Psoas muscle (tissue), 8 donors: ENCODE data around the gene ABCB7. TPM values are rescaled to one million over a fixed set of nuclear protein-coding genes. Genes with fewer than 3 reads are reported as not detected.
"Not testable (repeated sequence)": the region's sequence is repeated elsewhere in the genome, so short reads cannot be mapped to it uniquely, and the experiment has no call there.

Experiments used
- ATAC-seq, 4 donors: fragments of 200-7000 bp; cut with Tn5 transposase; one replicate each; pipeline ENCODE4 v1.9.1; 2020; ENCODE audit warnings: moderate library complexity in 3 of 4, mild to moderate bottlenecking in 2 of 4
- DNase-seq, 2 donors: peaks; one replicate each; pipeline ENCODE4 v3.0.0-alpha.2; 2020
- H3K27ac ChIP-seq: fragments of 200-600 bp; one replicate; pipeline ENCODE4 v1.8.0; 2022
- H3K27me3 ChIP-seq, 3 donors: fragments of 200-600 bp in 1 of 3; one replicate each; pipeline versions ENCODE4 v1.6.1 to v1.8.0; 2013 to 2022; ENCODE audit warnings: low read length in 2 of 3, mild to moderate bottlenecking in 2 of 3, moderate library complexity in 1 of 3; ENCODE audit not compliant: insufficient read depth in 3 of 3
- H3K36me3 ChIP-seq, 2 donors: fragments of 200-600 bp in 1 of 2; one replicate each; pipeline versions ENCODE4 v1.6.1 to v1.8.0; 2013 to 2022; ENCODE audit warnings: low read depth in 1 of 2, mild to moderate bottlenecking in 1 of 2, moderate library complexity in 1 of 2; ENCODE audit not compliant: insufficient read depth in 1 of 2
- H3K4me1 ChIP-seq: fragments of 200-600 bp; one replicate; pipeline ENCODE4 v1.8.0; 2022
- H3K4me3 ChIP-seq: fragments of 200-600 bp; one replicate; pipeline ENCODE4 v1.8.0; 2022; ENCODE audit warnings: mild to moderate bottlenecking
- H3K9me3 ChIP-seq: fragments of 200-600 bp; one replicate; pipeline ENCODE4 v1.8.0; 2022
- WGBS, 3 donors: extraction: QIAGEN DNeasy Blood & Tissue Kit; methylation state at CpG; one replicate each; pipeline versions ENCODE4 v1.1.6 to v1.1.7; 2013; 5-methylcytosine and 5-hydroxymethylcytosine counted together
- intact Hi-C, 2 donors: fragments of 100-400 bp; cut with DNase I; formaldehyde crosslinking; loops; one replicate each; pipeline versions ENCODE4 v1.11.0 to v1.14.2; 2022
- long read RNA-seq, 2 donors: library from polyadenylated mRNA; unstranded; transcript quantifications; one replicate each; pipeline ENCODE4 v2.0.0, GENCODE V29; 2021
- polyA plus RNA-seq, 3 donors: library from polyadenylated mRNA; stranded (reverse); fragments of 200-250 nt; gene quantifications; one replicate each; pipeline ENCODE4 v1.2.3, GENCODE V29; 2013
- total RNA-seq, 4 donors: library from RNA; stranded (reverse); fragmentation: NEBNext Ultra II Directional in 2 of 4; extraction: Animal tissue kit (Norgen Biotek cat#: 25700) in 2 of 4; gene quantifications; one replicate each; pipeline versions ENCODE4 v1.2.1 to v1.2.4, GENCODE V29; 2021 to 2023
- TF ChIP-seq, protein P1 (sequence below): fragments of 200-600 bp; IDR thresholded peaks from one replicate; pipeline ENCODE4 v1.8.0; 2022; ENCODE audit warnings: antibody characterized with exemption
- donor health status: healthy with polysubstance abuse.
- donor health status: DM: no; HTN: no; CAD: no; lungs with moderate emphysema.
- donor health status: Bipolar disorder and iron deficiency.
- donor health status: healthy.
- donor health status: DM: yes; HTN: yes; CAD: no.
- donor health status: DM: no; HTN: no; CAD: no.
- donor health status: DM: no; HTN: no; CAD: no.
- donor health status: DM: yes; HTN: yes; CAD: no.

The ABCB7 gene
- 10 to 100 TPM; 23.6 to 39.6 (median 26.8) TPM for total RNA-seq
- polyA plus RNA-seq: 10 to 100 TPM in 2 of 3 donors, 1 to 10 TPM in 1; 9.1 to 17.1 (median 16.2) TPM
- long read RNA-seq, donor 1, full-length matches to known transcripts: 7 of 12 reads
- long read RNA-seq, donor 1, partial matches to known transcripts: 1 of 12 reads
- long read RNA-seq, donor 1, other reads (novel, unspliced or antisense): 4 of 12 reads
- long read RNA-seq, donor 2, full-length matches to known transcripts: 22 of 26 reads
- long read RNA-seq, donor 2, partial matches to known transcripts: 1 of 26 reads
- long read RNA-seq, donor 2, other reads (novel, unspliced or antisense): 3 of 26 reads

DNA sequence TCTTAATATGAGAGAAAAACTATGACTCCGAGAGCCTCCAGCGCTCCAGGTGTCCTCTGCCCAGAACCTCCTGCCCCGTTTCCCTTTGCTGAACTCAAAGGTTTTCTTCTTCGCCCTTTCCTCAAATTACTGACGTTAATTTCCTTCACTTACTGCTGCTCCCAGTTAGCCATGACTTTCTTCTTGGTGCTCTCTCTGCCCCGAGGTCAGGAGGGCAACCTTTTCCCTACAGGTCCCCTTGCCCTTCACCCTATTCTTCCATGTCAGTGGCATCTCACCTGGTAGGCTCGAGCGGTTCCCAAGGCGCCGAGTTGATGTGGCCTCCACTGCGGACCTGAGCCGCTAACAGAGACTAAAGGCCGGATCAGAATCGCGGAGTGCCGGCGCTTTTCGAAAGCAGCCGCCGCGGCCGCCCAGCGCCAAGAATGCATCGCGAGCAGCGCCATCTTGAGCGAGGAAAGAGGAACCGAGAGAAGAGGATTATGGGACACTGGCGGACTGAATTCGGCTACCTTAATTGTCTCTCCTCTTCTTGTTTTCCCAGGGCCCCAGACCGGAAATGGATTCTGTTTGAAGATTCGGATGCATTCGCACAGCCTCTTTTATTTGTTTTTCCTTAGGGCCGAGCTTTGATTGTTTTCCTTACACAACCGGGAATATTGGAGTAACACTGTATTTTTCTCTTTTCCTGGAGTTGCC is at the start of gene ABCB7:
Gene ABCB7 (minus strand): TSS at position 457 of the 699 bp plus-strand sequence. CDS start 11 bp downstream, at position 446.
- Histone ChIP-seq H3K27ac (peak within 1 kb of the TSS; percentile 81), H3K4me1 (peaks cover 8% of the 10 kb centered on the region), H3K9me3 (no peaks in the 10 kb centered on the region), H3K27me3 (no peaks in the 10 kb centered on the region), H3K4me3 (peak within 1 kb of the TSS; percentile 71), H3K36me3 (no peaks in the 10 kb centered on the region)
- TF ChIP-seq, protein P1, sequence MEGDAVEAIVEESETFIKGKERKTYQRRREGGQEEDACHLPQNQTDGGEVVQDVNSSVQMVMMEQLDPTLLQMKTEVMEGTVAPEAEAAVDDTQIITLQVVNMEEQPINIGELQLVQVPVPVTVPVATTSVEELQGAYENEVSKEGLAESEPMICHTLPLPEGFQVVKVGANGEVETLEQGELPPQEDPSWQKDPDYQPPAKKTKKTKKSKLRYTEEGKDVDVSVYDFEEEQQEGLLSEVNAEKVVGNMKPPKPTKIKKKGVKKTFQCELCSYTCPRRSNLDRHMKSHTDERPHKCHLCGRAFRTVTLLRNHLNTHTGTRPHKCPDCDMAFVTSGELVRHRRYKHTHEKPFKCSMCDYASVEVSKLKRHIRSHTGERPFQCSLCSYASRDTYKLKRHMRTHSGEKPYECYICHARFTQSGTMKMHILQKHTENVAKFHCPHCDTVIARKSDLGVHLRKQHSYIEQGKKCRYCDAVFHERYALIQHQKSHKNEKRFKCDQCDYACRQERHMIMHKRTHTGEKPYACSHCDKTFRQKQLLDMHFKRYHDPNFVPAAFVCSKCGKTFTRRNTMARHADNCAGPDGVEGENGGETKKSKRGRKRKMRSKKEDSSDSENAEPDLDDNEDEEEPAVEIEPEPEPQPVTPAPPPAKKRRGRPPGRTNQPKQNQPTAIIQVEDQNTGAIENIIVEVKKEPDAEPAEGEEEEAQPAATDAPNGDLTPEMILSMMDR: peak; percentile 22
- WGBS, 3 donors: 0 to 29% (median 0%) methylated on average over 24 to 35 of the region's 35 CpGs
- DNase-seq: peak; percentile 35 to 72
- ATAC-seq: peak; percentile 75 to 93 (median 83)
- intact Hi-C loops: loop anchor here in 1 of 2 donors (10.0 kb wide), 1 partner anchor 119 kb away; the partner anchor contains the start of gene UPRT

DNA sequence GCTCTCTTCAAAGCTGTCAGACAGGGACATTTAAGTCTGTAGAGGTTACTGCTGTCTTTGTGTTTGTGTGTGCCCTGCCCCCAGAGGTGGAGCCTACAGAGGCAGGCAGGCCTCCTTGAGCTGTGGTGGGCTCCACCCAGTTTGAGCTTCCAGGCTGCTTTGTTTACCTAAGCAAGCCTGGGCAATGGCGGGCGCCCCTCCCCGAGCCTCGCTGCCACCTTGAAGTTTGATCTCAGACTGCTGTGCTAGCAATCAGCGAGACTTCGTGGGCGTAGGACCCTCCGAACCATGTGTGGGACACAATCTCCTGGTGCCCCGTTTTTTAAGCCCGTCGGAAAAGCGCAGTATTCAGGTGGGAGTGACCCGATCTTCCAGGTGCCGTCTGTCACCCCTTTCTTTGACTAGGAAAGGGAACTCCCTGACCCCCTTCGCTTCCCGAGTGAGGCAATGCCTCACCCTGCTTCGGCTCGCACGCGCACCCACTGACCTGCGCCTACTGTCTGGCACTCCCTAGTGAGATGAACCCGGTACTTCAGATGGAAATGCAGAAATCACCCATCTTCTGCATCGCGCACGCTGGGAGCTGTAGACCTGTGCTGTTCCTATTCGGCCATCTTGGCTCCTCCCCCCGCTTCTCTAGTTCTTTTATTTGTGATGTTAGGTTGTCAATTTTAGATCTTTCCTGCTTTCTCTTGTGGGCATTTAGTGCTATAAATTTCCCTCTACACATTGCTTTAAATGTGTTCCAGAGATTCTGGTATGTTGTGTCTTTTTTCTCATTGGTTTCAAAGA is 32.5 kb upstream of the ABCB7 start:
- H3K4me1 ChIP-seq, H3K4me3 ChIP-seq, intact Hi-C loops, H3K27ac ChIP-seq, H3K36me3 ChIP-seq, DNase-seq, ATAC-seq, H3K9me3 ChIP-seq: not testable (repeated sequence)
- WGBS, 3 donors: 79 to 90% (median 87%) methylated on average over 24 to 27 of the region's 27 CpGs
- H3K27me3 ChIP-seq: peaks cover 0 to 12% (median 0%) of the 10 kb centered on the region in 3 donors

DNA sequence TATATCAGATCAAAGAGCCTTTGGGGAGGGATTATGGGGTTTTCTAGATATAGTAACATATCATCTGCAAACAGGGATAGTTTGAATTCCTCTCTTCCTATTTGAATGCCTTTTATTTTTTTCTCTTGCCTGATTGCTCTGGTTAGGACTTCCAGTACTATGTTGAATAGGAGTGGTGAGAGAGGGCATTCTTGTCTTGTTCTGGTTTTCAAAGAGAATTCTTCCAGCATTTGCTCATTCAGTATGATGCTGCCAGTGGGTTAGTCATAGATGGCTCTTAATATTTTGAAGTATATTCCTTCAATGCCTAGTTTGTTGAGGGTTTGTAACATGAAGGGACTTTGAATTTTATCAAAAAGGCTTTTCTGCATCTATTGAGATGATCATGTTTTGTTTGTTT is 25.6 kb upstream of the ABCB7 start:
- intact Hi-C loops: no loop called here
- no peaks in the 10 kb centered on the region for H3K9me3 ChIP-seq
- no peaks in the 10 kb centered on the region for H3K27me3 ChIP-seq
- ATAC-seq (no peak), DNase-seq (no peak)
- H3K4me3 ChIP-seq: no peak overlapping the region
- H3K4me1 ChIP-seq: no peaks in the 10 kb centered on the region
- TF ChIP-seq, protein P1: no peak
- no peak overlapping the region for H3K27ac ChIP-seq
- no peaks in the 10 kb centered on the region for H3K36me3 ChIP-seq

DNA sequence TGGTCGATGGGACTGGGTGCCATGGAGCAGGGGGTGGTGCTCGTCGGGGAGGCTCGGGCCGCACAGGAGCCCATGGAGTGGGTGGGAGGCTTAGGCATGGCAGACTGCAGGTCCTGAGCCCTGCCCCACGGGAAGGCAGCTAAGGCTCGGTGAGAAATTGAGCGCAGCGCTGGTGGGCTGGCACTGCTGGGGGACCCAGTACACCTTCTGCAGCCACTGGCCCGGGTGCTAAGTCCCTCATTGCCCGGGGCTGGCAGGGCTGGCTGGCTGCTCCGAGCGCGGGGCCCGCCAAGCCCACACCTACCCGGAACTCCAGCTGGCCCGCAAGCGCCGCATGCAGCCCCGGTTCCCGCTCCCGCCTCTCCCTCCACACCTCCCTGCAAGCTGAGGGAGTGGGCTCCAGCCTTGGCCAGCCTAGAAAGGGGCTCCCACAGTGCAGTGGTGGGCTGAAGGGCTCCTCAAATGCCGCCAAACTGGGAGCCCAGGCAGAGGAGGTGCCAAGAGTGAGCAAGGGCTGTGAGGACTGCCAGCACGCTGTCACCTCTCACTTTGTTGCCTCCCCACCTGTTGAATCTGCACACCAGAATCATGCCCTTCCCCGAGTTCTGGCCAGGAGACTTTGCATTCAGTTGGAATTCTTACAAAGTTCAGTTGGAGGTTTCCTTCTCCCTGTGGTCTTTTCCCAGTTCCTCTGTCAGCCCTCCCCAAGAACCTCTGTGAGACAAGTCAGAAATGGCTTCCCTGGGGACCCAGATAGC is 23.6 kb upstream of the ABCB7 start:
- H3K27ac ChIP-seq, intact Hi-C loops, H3K36me3 ChIP-seq, DNase-seq, ATAC-seq, H3K4me1 ChIP-seq, H3K9me3 ChIP-seq, H3K27me3 ChIP-seq, H3K4me3 ChIP-seq: not testable (repeated sequence)
- WGBS, 3 donors: 83 to 92% (median 85%) methylated on average over 4 to 13 of the region's 25 CpGs

DNA sequence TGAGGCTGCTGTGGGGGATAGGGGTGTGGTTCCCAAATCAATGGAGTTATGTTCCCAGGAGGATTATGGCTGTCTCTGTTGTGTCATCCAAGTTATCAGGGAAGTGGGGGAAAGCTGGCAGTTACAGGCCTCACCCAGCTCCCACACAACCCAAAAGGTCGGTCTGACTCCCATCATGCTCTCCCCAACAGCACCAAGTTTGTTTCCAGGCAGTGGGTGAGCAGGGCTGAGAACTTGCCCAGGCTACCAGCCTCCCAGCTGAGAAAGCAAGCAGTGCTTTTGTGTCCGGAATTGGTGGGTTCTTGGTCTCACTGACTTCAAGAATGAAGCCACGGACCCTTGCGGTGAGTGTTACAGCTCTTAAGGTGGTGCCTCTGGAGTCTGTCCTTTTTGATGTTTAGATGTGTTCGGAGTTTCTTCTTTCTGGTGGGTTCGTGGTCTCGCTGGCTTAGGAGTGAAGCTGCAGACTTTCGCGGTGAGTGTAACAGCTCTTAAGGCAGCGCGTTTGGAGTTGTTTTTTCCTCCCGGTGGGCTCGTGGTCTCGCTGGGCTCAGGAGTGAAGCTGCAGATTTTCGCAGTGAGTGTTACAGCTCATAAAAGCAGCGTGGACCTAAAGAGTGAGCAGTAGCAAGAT is 16.3 kb upstream of the ABCB7 start:
- H3K27me3 ChIP-seq, H3K4me1 ChIP-seq, H3K27ac ChIP-seq, intact Hi-C loops, H3K9me3 ChIP-seq, ATAC-seq, DNase-seq, H3K4me3 ChIP-seq, H3K36me3 ChIP-seq: not testable (repeated sequence)
- WGBS, 3 donors: 79 to 80% (median 79%) methylated on average over 15 to 16 of the region's 16 CpGs
